Caki2 (cell line): ENCODE data around the gene HOXA11. TPM values are rescaled to one million over a fixed set of nuclear protein-coding genes. Genes with fewer than 3 reads are reported as not detected.

Source experiments
- DNase-seq: peaks from one replicate; pipeline ENCODE4 v3.0.0-alpha.2; 2015; ENCODE audit warnings: low read depth
- in situ Hi-C: cut with HindIII; loops from 2 replicates; pipeline ENCODE4 v1.10.0; 2016; ENCODE audit warnings: low sequenced_read_pairs, low pct_unique_long_range_greater_than_20kb, mixed read lengths
- total RNA-seq: library from RNA; depleted of rRNA; stranded (reverse); fragments of >200 nt; shearing (Covaris generic); gene quantifications from 2 replicates; pipeline ENCODE4 v1.2.3, GENCODE V29; 2014; ENCODE audit warnings: low replicate concordance; rRNA removed

The HOXA11 gene
- not detected in 2 replicates for total RNA-seq

DNA sequence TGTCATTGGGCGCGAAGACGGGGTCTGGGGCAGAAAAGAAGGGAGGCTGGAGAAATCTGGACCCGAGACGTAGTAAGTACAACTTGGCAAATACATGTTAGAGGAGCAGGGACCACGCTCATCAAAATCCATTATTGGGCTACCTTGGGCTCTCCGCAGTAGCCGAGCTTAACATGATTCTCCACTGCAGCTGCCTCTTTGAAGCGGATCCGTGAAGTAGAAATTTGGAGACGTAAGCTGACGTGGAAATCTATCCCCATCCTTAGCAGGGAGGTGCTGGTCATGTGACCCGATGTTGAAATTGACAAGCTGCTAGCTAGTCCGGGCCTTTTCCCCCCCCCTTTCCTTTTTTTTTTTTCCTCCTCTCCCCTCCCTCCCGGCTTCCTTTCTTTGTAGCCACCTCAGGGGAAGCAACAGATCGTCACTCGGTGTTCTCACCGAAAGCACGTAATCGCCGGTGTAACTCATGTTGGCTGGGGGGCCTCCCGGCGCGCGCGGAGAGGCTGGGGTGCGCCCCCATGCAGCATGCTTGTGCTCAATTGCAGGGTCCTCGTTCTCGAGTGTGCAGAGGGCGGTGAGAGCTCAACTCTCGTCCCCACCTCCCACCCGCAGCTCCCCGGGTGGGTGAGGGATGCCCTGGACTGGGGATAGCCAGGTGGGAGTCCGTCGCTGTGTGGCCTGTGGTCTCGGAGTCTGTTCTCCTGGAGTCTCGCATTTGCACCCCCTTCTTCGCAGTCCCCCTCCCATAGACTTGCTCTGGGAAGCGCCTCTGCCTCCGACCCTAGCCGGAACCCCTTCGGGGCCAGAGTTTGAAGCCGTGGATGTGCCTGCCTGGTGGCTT, at the start of gene HOXA11:
Gene HOXA11 (minus strand): TSS at position 220 of the 841 bp plus-strand sequence. CDS start 88 bp downstream, at position 132.
- in situ Hi-C loops: no loop called here
- no peak for DNase-seq

DNA sequence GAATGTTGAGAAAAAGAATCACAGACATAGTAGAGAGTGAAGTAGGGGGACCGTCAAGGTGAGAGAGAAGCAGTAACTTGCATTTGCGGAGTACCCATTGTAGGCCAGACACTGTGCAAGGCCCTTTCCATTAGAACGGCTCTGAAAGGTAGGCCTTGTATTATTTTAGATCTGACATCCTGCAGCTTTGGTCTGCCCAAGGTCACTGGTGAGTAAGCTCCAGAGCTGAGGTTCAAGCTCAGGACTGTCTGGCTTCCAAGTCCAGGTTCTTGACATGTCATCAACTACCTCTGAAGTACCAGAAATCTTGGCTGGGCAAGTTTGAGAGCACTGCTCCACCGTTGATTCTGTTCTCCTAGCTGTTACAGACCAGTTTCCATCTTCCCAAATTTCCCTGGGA, 44.4 kb upstream of the HOXA11 start:
- in situ Hi-C loops: no loop called here

DNA sequence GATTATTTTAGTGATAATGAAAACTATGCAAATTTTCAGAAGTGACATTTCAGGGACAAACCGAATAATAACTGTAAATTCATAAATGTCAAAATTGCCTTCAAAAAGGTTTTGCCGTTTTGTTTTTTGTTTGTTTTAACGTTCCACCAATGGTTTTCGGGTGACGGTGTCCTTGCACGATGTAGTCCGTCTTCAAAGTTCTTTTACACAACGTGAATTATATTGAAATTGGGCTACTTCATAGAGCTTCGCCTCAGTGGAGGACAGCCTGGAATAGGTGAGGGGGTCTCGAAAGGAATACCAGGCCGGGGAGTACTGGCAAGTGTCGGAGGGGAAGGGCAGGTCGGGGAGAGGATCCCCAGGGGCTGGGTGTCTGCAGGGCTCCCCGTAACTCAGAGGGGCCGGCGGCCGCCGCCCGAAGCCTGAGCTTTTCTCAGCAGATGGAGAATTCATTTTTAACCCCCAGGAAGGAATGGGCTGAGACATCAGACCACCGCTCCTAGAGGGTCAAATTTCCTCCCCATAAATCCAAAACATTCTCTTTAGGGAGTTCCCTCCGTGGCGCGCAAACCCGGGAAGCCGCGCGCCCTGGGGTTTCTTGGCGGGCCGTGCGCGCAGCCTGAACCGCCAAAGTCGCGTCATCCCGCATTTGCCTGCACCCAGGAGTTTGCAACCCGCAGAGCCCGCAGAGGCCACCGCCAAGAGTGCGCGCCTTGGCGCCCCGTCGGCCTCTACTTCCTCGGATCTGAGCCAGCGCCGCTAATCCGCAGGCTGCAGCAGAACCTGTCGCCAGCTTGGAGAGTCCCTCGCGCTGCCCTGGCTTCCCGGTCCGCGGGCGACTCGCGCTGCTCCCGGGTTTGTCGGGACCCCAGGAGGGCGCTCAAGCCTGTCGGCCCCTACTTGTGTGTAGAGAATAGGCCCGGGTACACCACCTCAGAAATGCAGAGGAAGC, 40.2 kb upstream of the HOXA11 start:
- DNase-seq: no peak
- in situ Hi-C loops: no loop called here

More for the DNA sequence above, 44.4 kb upstream of the HOXA11 start:
- DNase-seq: no peak

DNA sequence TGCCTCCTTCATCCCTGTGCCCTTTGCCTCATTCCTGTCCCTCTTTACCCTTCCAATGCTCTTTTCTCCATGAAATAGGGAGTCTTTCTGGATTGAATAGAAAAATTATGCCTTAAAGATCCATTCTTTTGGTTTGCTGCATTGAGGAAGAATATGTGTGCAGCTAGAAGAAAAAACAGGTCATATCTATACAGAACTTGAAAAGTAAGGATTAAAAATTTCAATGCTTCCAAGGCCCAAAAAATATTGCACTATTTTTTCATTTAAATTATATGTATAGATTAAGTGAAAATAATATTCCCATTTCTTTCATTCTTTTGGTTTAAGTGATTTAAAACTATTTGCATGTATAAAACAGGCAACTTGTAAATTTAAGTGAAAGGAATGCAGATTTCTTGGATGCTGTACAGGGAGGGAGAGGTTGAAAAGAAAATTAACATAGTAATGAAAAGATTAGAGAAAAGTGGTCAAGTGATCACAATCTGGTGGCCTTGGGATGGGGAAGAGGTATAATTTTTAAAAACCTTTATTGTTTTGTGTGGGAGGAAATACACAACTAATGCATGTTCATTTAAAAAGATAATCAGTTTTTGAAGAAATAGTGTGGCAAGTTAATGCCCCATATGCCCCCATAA, 39.0 kb upstream of the HOXA11 start:
- no peak for DNase-seq
- in situ Hi-C loops: no loop called here

DNA sequence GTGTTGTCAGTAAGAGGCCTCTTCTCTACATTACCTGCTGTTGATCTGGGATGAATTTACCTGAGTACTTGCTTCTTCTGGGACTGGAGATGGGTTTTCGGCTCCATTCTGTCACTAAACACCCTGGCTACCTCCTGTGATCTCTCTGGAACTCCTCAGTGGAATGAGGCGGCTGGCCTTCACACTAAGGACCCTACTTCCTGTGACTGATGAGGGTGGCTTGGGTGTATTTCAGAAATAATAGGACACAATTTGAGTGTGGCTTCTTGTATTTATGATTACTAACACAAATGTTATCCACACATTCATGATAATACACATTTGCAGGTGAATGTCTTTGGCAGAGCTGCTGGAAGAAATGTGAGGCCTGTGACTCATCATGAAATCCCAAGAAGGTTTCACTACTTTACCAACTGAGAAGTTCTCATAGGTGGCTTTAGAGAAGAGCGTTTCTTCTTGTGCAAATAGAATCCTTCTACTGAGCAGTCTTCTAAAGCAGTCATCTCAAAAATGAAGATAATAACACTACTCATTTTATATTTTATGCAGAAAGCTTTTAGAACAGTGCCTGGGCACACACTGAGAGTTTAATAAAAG, 36.3 kb upstream of the HOXA11 start:
- in situ Hi-C loops: no loop called here

DNA sequence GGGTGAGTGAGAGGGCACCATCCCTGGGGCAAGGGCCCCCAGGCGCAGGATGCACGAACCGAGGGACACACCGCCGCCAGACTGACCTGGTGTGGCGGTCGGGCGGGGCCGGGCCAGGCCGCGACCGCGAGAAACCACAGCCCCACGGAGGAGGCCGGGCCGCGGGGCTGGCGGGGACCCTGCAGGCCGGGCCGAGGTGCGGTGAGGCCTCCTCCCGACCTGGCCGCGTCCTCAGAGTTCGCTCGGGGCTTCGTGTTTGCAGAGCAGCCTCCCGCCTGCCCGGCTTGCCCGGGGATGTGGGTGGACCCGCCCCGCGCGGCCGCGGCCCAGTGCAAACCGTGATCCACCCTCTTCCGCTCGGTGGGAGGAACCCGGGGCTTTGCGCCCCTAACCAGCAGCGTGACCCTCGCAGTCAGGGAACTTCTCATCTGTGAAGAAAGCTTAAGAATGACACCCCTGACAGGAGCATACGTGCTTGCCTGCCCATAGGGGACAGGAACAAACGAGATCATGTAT, 35.5 kb upstream of the HOXA11 start:
- DNase-seq: no peak
- in situ Hi-C loops: no loop called here

More for the DNA sequence above, 36.3 kb upstream of the HOXA11 start:
- no peak for DNase-seq

DNA sequence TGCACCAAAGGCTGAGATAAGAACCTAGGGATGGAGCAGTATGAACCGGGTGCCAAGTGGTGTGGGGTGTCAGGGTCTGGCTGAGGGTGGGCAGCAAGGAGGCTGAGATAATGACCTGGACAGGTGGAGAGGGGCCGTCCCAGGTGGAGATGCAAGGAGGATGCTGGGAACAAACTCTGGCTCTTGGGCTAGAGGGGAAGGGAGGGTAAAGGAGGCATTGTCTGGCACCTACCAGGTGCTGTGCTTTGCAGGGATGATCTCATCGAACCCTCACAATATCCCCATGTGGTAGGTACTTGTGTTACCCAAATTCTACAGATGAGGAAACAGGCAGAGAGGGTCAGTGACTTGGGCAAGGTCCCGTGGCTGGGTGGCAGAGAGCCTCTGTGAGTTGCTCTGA, 34.8 kb upstream of the HOXA11 start:
- DNase-seq: no peak
- in situ Hi-C loops: no loop called here

DNA sequence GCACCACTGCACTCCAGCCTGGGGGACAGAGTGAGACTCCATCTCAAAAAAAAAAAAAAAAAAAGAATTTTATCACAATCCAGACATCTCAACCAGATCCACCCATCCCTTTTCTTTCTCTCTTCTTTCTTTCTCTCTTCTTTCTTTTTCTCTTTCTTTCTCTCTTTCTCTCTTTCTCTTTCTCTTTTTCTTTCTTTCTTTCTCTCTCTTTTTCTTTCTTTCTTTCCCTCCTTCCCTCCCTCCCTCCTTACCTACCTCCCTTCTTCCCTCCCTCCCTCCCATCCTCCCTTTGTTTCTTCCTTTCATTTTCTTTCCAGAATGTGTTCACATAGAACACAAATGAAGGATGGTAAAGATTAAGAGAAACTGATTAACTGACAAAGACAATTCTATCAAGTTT, 32.9 kb upstream of the HOXA11 start:
- no peak for DNase-seq
- in situ Hi-C loops: no loop called here

DNA sequence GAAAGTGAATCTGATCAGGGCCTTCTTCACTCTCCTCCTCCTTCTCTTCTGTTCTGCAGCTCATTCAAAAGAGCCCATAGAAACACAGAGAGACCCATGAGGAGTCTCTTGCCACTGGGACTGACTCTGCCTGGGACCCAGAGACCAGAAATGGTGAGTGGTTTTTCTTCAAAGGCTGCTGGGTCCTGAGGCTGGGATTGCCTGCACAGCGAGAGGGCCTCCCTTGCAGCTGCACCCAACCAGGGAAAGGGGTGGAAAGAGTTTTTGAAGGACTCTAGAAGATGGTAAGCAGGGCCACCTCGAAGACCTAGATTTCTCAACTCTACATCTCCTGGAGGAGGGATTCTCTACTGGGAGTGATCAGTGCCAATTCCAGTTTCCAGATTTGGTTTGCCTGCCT, 30.3 kb upstream of the HOXA11 start:
- in situ Hi-C loops: no loop called here
- DNase-seq: no peak

DNA sequence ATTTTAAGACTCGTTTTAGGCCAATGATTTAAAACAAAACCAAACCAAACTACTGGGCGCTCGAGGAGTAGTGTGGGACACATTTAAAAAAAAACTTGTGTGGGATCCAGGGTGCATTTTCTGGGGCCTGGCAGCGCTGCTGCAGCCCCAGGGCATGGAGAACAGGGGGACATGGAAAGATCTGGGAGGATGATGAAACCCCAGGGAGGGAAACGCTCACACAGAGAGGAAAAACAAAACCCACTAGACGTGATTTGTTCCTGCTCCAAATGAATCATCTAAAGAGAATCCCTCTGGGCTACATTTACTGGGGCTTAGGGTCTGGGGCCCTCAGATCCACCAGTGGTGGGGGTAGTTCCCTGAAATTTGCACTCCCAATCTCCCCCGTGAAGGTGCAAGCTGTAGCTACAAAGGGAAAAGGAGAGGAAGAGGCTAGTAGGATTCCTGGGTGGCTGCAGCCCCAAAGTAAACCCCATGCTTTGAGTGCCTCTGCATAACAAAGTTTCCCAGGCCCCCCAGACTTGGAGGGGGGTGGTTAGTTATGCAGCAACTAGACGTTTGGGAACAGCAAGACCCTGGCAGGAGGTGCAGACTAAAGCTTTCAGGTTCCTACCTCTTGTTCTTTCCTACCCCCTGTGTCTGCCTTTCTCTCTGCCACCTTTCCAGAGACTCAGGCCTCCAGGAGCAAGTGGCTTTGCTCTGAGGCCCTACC, 29.4 kb upstream of the HOXA11 start:
- in situ Hi-C loops: no loop called here

DNA sequence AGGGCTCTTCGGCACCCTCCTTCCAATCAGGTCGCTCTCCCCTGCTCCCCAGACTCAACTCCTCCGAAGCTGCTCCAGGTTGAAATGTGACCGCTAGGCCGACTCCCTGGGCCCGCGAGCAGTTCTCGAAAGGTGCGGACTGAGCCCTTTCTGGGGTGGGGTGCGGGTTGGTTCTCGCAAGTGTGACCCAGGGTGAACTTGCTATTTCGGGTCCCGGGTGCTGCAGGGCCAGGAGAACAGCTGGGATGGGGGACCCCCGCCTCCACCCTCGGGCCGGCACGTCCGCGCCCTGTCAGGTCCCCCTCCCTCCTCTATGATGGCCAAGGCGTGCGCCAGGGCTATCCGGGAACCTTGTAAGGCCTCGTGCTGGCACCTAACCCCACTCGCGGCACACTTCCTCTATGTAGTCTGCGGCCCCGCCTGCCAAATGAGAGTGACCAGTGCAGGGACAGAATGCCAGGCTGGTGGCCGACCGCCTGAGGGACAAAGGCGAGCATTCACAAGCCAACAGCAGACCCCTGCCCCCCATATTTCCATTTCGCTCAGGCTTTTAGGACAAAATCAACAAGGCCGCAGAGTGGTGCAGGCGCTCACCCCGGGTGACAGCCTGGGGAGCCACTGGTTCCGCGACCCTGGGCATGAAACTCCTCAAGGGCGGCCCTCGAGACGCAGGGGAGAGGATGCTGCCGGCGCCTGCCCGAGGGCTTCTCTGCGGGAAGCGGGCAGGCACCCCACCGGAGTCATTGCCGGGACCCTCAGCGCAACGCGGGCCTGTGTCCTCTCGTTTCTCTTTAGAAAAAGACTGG, 28.6 kb upstream of the HOXA11 start:
- no peak for DNase-seq
- in situ Hi-C loops: no loop called here

More for the DNA sequence above, 29.4 kb upstream of the HOXA11 start:
- no peak for DNase-seq

DNA sequence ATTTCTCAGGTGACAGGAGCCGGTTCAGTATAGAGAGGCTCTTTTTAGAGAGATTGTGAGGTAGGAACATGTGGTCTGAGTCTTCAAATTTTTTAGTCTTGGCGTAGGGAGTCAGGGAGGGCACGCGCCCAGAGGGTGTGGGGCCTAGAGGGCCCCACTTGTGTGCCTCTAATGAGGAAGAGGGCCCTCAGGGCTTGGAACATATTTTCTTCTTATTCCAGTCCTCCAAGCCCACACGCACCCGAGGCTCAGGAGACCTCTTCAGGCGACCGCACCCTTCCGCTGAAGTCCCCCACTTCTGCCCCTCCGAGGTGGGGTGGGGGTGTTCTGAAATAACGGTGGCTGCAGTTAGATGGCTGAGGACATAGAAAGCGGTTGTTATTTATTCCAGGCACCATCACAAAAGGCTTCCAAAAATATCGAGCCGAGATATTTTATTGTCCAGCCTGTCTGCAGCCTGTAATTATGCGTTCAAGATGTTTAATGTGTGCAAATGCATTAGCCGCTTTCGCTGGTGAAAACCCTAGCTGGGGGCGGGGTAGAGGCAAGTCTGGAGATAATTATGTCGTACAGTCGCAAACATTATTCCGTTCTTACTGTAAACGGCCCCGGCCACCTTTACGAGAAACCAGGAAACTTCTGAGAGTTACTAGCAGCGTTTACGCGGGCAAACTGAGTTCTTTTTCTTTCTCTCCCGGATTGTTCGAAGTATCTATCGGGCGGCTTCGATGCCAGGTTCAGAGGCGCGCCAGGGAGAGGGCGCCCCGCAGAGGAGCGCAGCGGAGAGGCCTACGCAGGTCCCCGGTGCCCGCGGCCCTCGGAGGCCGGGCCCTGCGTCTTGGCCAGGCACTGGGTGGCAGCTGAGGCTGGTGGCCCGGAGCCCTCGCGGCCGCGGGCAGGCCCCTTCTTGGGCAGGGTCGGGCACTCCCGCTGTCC, 27.7 kb upstream of the HOXA11 start:
- in situ Hi-C loops: no loop called here
- no peak for DNase-seq

DNA sequence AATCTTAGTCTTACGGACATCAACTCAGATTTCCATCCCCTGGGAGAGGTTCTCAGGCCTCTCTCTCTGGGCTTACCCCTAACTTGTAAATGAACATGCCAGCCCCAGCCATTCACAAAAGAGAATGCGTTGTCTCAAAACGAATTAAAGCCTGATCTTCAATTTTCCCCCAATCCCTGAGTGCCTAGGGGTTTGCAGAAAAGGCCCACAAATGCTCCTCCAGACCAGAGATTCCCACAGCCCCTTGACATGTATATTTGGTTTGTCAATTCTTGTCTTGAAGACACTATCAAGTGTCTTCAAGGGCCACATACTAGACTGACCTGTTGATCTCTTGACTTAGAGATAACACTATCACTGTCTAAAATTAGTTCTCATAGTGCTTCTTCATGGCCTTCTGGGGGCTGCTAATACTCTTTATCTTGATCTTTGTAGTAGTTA, 26.8 kb upstream of the HOXA11 start:
- DNase-seq: no peak
- in situ Hi-C loops: no loop called here

DNA sequence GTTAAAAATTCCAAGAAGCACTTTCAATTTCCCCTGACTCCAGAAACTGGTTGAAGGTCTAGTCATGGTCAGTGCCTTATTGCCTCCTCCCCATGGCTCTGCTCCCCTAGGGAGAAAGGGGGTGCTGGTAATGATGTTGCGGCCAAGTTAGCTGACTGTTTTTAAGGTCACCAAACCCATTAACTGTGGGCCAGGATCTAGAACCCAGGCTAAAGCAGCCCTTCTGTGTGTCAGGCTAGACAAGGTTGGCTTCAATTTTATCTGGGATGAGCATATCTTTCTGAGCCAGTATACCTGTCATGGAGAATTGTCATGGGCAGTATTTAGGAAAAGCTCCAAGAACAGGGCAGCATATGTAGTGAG, 26.0 kb upstream of the HOXA11 start:
- DNase-seq: no peak
- in situ Hi-C loops: no loop called here

DNA sequence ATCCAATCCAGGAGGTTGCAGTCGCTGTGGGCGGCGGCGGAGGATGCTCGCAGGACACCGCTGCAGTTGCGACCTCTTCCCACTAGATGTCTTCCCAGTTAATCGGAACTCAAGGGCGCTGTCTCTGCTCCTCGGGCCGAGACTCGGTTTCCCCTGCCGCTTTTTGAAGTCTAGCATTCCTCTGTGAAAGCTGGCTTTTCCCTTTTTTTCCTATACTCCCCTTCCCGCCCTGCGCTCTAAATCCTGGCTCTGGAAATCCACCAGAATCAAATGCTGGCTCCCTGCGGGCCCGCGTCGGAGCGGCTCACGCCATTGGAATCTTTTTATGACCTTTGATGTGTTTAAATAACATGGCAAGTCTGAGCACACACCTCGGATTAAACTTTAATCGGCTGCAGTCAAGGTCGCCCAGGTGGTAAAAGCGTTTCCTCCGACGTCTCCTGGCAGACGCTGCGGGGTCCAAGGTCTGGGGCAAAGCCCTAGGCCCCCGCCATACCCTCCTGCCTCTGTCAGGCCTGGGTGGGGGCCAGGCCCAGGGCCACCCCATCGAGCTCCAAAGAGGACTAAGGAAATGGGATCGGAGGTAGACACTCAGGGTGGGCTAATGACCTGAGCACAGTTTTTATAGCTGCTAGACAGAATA, 25.5 kb upstream of the HOXA11 start:
- peak; percentile 57 for DNase-seq
- in situ Hi-C loops: no loop called here
